ENCODE results near the gene SIDT2. TPM values are rescaled to one million over a fixed set of nuclear protein-coding genes. Genes with fewer than 3 reads are reported as not detected.

The SIDT2 gene
- total and polyA plus RNA-seq, 2 of the 13 experiments (the other 11 are each of a cell fraction or from before 2014, with no cell fraction given) = 11.5 to 28.0 TPM

- BruUV-seq (replicated peaks) = no TSS peak
- FAIRE-seq (no peak), DNase-seq (ENCODE audit: low spot score) (no peak), ATAC-seq (no peak)
- Histone ChIP-seq H3K4me3 (replicated peaks in 1 of 3; ENCODE audit: insufficient read depth in 1 of 3, low read depth in 2 of 3, low read length in 3 of 3) (no peak overlapping the region), H3K9ac (ENCODE audit: insufficient read depth, low read depth, low read length) (no peak overlapping the region), H3K27me3 (ENCODE audit: control insufficient read depth in 1 of 2, insufficient read depth in 2 of 2, low read length in 2 of 2) (no peaks in the 10 kb centered on the region), H3K4me2 (ENCODE audit: low read depth, low read length) (no peak overlapping the region), H3K79me2 (ENCODE audit: insufficient read depth, low read length) (no peaks in the 10 kb centered on the region), H3K4me1 (ENCODE audit: insufficient read depth, low read length) (peaks cover 9% of the 10 kb centered on the region), H4K20me1 (ENCODE audit: insufficient read depth, low read length) (no peaks in the 10 kb centered on the region), H3K36me3 (replicated peaks in 1 of 2; ENCODE audit: control insufficient read depth in 1 of 2, insufficient read depth in 2 of 2, low read length in 2 of 2) (peaks cover 3 to 6% of the 10 kb centered on the region in 2 experiments; a peak in 2 of 5 replicates), H3K9me3 (ENCODE audit: low read length) (no peaks in the 10 kb centered on the region), H3K27ac (ENCODE audit: extremely low read length, insufficient read depth, low read length) (no peak overlapping the region), H2AFZ (ENCODE audit: low read length) (no peak overlapping the region)
- intact Hi-C loops (cut with micrococcal nuclease; ENCODE audit: unreplicated experiment) = no loop called here
- in situ Hi-C loops (cut with HindIII; ENCODE audit: extremely low pct_ligation_motif_present, low pct_unique_long_range_greater_than_20kb) = no loop called here
- TF ChIP-seq, protein P1, sequence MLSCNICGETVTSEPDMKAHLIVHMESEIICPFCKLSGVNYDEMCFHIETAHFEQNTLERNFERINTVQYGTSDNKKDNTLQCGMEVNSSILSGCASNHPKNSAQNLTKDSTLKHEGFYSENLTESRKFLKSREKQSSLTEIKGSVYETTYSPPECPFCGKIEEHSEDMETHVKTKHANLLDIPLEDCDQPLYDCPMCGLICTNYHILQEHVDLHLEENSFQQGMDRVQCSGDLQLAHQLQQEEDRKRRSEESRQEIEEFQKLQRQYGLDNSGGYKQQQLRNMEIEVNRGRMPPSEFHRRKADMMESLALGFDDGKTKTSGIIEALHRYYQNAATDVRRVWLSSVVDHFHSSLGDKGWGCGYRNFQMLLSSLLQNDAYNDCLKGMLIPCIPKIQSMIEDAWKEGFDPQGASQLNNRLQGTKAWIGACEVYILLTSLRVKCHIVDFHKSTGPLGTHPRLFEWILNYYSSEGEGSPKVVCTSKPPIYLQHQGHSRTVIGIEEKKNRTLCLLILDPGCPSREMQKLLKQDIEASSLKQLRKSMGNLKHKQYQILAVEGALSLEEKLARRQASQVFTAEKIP (CRISPR knock-in tag; IDR thresholded peaks at IDR 0.05; ENCODE audit: borderline replicate concordance) = no peak
- TF ChIP-seq ZNF501 (CRISPR knock-in tag; IDR thresholded peaks at IDR 0.05) (no peak), CBX5 (CRISPR knock-in tag; IDR thresholded peaks at IDR 0.05; ENCODE audit: borderline replicate concordance) (no peak), ZNF567 (CRISPR knock-in tag; IDR thresholded peaks at IDR 0.05; ENCODE audit: borderline replicate concordance) (no peak), ZNF782 (CRISPR knock-in tag; IDR thresholded peaks at IDR 0.05; ENCODE audit: borderline replicate concordance) (no peak), ZSCAN21 (CRISPR knock-in tag; IDR thresholded peaks at IDR 0.05; ENCODE audit: borderline replicate concordance) (no peak), ZBTB37 (CRISPR knock-in tag; IDR thresholded peaks at IDR 0.05) (no peak)
- WGBS (ENCODE audit: low lambda C conversion rate) = 54% methylated on average over 4 of the region's 4 CpGs
- POLR2A ChIA-PET = interaction anchor here (1.0 to 1.1 kb wide), 2 partner anchors 17 to 31 kb away, joined by 3 read pairs; partner anchors contain the start of gene SIDT2
- CTCF ChIA-PET (ENCODE audit: low intra/inter-chr PET ratio, low total read pairs) = no interaction called here
Observed at GRCh38 chr11:117195258-117195657, 16.7 kb downstream of the SIDT2 start.

Data from HepG2 (cell line).